ENCODE data around the gene PTPRH. TPM values are rescaled to one million over a fixed set of nuclear protein-coding genes. Genes with fewer than 3 reads are reported as not detected.

The PTPRH gene
- total RNA-seq, 2 donors from 2014 or later: not detected

DNA sequence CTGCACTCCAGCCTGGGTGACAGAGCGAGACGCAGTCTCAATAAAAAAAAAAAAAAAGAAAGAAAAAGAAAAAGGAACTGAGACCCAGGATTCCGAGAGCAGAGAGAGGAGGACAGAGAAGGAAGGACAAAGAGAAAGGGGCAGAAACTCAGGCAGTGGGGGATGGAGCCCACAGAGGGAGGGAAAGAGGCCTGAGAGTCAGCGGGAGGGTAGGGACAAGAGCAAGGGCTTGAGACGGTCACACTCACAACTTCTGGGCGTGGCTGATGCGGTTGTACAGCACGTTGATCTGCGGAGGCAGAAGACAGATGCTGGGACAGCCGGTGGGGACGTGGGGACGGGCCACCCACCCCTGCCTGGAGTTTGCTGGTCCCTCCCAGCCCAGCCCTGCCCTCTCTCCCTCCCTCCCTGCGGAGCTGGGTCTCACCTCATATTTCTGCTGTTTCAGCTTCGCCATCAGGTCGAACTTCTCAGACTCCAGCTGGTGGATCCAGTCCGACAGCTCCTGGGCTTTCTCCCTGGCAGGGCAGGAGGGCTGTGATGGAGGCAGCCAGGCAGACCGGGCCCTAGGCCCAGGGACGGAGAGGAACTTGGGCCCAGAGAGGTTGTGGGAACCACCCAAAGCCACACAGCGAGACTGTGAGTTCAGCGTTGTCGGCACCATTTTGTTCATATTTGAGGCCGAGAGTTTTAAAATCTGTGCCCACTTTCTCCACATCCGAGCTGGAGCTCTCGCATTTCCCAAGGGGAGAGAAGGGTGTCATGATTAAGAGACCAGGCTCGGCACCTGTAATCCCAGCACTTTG lies 75.5 kb downstream of the PTPRH start:
- H3K27me3 Mint-ChIP-seq (ENCODE audit: low read depth): peaks cover 27% of the 10 kb centered on the region
- H3K9me3 Mint-ChIP-seq: no peaks in the 10 kb centered on the region
- H3K27ac Mint-ChIP-seq: no peak overlapping the region
- ATAC-seq (replicated peaks in 1 of 2) (no peak), DNase-seq (no peak)
- no peaks in the 10 kb centered on the region for H3K4me1 Mint-ChIP-seq (ENCODE audit: low read depth)
- no peaks in the 10 kb centered on the region for H3K36me3 Mint-ChIP-seq (ENCODE audit: insufficient read depth in 2 of 2)
- no peak overlapping the region for H3K4me3 Mint-ChIP-seq

DNA sequence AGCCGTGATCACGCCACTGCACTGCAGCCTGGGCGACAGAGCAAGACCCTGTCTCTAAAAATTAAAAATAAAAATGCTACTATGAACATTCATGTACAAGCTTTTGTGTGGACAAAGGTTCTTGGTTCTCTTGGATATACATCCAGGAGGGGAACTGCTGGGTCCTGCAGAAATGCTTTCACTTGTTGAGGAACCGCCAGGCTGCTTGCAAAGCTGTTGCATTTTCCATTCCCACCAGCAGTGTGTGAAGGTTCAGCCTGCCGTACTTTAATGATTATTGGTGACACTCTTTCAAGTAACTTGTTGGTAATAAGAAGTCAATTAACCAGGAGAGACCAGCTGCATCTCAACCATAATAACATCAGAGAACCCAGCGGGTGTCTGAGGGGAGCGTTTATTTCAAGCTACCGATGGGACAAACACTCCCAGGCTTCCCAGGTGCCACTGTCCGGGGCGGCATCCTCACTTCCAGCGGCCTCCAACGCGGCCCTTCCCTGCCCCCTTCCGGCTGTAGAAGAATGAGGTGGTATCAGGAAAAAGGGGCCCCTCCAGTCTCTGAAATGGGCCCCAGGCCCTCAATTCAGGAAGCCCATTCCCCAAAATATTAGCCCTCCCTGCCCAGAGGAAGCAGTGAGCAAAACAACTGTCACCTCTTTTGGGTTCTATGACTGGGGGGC lies 76.7 kb downstream of the PTPRH start:
- H3K4me1 Mint-ChIP-seq (ENCODE audit: low read depth): no peaks in the 10 kb centered on the region
- H3K4me3 Mint-ChIP-seq: no peak overlapping the region
- H3K27ac Mint-ChIP-seq: no peak overlapping the region
- peaks cover 27% of the 10 kb centered on the region for H3K27me3 Mint-ChIP-seq (ENCODE audit: low read depth)
- DNase-seq (no peak), ATAC-seq (replicated peaks in 1 of 2) (no peak)
- H3K36me3 Mint-ChIP-seq (ENCODE audit: insufficient read depth in 2 of 2): no peaks in the 10 kb centered on the region
- H3K9me3 Mint-ChIP-seq: no peaks in the 10 kb centered on the region

DNA sequence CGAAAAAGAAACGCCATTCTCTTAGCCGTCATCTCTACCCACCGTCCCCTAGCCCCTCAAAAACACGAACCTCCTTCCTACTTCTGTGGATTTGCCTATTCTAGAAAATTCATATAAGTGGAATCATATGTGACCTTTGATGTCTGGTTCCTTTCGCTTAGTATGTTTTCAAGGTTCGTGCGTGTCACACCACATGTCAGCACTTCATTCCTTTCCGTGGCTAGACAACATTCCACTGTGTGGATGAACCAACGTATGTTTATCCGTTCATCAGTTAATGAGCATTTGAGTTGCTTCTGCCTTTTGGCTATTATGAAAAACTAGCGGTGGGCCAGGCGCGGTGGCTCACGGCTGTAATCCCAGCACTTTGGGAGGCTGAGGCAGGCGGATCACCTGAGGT lies 77.9 kb downstream of the PTPRH start:
- Mint-ChIP-seq H3K4me1 (ENCODE audit: low read depth) (no peaks in the 10 kb centered on the region), H3K9me3 (no peaks in the 10 kb centered on the region), H3K36me3 (ENCODE audit: insufficient read depth in 2 of 2) (no peaks in the 10 kb centered on the region), H3K4me3 (no peak overlapping the region), H3K27me3 (ENCODE audit: low read depth) (peaks cover 34% of the 10 kb centered on the region), H3K27ac (no peak overlapping the region)
- ATAC-seq (replicated peaks in 1 of 2): no peak
- no peak for DNase-seq

Other genes with a start within 250 kb of the PTPRH start
- gene NLRP2, start 243.1 kb downstream of the PTPRH start, total RNA-seq: 1 to 10 TPM; 6.6 to 9.9 TPM
- gene GP6, start 171.2 kb downstream of the PTPRH start, total RNA-seq: under 1 TPM; 0.24 to 0.39 TPM
- 10 to 100 TPM; 11.5 to 13.8 TPM for gene RDH13, start 146.4 kb downstream of the PTPRH start, total RNA-seq
- gene EPS8L1, start 133.6 kb downstream of the PTPRH start, total RNA-seq: 1 to 10 TPM; 3.8 to 5.3 TPM
- 10 to 100 TPM; 65.7 to 71.6 TPM for gene PPP1R12C, start 91.9 kb downstream of the PTPRH start, total RNA-seq
- 1 to 10 TPM in 1 of 2 donors, under 1 TPM in 1; 0.49 to 1.3 TPM for gene TNNT1, start 60.3 kb downstream of the PTPRH start, total RNA-seq
- gene TNNI3, start 51.8 kb downstream of the PTPRH start, total RNA-seq: under 1 TPM in 1 of 2 donors, not detected in 1; 0.91 TPM
- gene DNAAF3, start 42.9 kb downstream of the PTPRH start, total RNA-seq: under 1 TPM; 0.46 TPM
- 1 to 10 TPM in 1 of 2 donors, under 1 TPM in 1; 0.44 to 1.9 TPM for gene SYT5, start 29.2 kb downstream of the PTPRH start, total RNA-seq
- 10 to 100 TPM in 1 of 2 donors, 1 to 10 TPM in 1; 8.5 to 12.8 TPM for gene TMEM86B, start 19.3 kb upstream of the PTPRH start, total RNA-seq
- 100 to 1,000 TPM; 177 to 202 TPM for gene PPP6R1, start 49.5 kb upstream of the PTPRH start, total RNA-seq
- 10 to 100 TPM; 23.9 to 31.1 TPM for gene HSPBP1, start 70.6 kb upstream of the PTPRH start, total RNA-seq
- 10 to 100 TPM; 13.0 to 19.6 TPM for gene BRSK1, start 74.5 kb upstream of the PTPRH start, total RNA-seq
- gene TMEM150B, start 115.8 kb upstream of the PTPRH start, total RNA-seq: not detected
- 10 to 100 TPM; 29.2 to 31.3 TPM for gene KMT5C, start 130.4 kb upstream of the PTPRH start, total RNA-seq
- 1 to 10 TPM; 3.1 to 7.4 TPM for gene COX6B2, start 145.2 kb upstream of the PTPRH start, total RNA-seq
- under 1 TPM in 1 of 2 donors, not detected in 1; 0.07 TPM for gene GARIN5B, start 153.8 kb upstream of the PTPRH start, total RNA-seq
- 1 to 10 TPM; 4.0 to 5.4 TPM for gene IL11, start 161.0 kb upstream of the PTPRH start, total RNA-seq
- gene TMEM190, start 167.3 kb upstream of the PTPRH start, total RNA-seq: not detected
- 10 to 100 TPM in 1 of 2 donors, 1 to 10 TPM in 1; 7.5 to 11.7 TPM for gene TMEM238, start 174.8 kb upstream of the PTPRH start, total RNA-seq
- gene RPL28, start 176.4 kb upstream of the PTPRH start, total RNA-seq: 1,000 to 10,000 TPM; 3,217 to 3,413 TPM
- gene UBE2S, start 198.3 kb upstream of the PTPRH start, total RNA-seq: 100 to 1,000 TPM; 192 to 223 TPM
- under 1 TPM in 1 of 2 donors, not detected in 1; 0.17 TPM for gene SHISA7, start 233.8 kb upstream of the PTPRH start, total RNA-seq